Activated CD8-positive, alpha-beta T cell treated with anti-CD3 and anti-CD28 coated beads for 36 hours (primary cell): ENCODE results near the gene CDH13. TPM values are rescaled to one million over a fixed set of nuclear protein-coding genes. Genes with fewer than 3 reads are reported as not detected.

ENCODE experiments used
- ATAC-seq: fragments of 200-7000 bp; cut with Tn5 transposase; one replicate; pipeline ENCODE4 v1.10.0; 2021; ENCODE audit warnings: mild to moderate bottlenecking, moderate library complexity
- CTCF ChIA-PET: fragments of 350-600 bp; sonication (Branson Sonifier 250); formaldehyde crosslinking; loops from one replicate; lab custom pipeline; 2021; ENCODE audit warnings: antibody characterized with exemption; lab: Charles Lee
- POLR2A ChIA-PET: fragments of 350-600 bp; sonication (Branson Sonifier 250); formaldehyde crosslinking; loops from one replicate; lab custom pipeline; 2021; ENCODE audit warnings: antibody characterized with exemption; lab: Charles Lee
- DNase-seq: peaks from one replicate; pipeline ENCODE4 v3.0.0-alpha.2; 2020
- H3K27ac Mint-ChIP-seq: one replicate; pipeline ENCODE4 v1.8.0; 2021; ENCODE audit warnings: mild to moderate bottlenecking, mixed read lengths
- H3K27me3 Mint-ChIP-seq: one replicate; pipeline ENCODE4 v1.8.0; 2021; ENCODE audit warnings: mixed read lengths
- H3K36me3 Mint-ChIP-seq: one replicate; pipeline ENCODE4 v1.8.0; 2021; ENCODE audit warnings: low read depth, mixed read lengths
- H3K4me1 Mint-ChIP-seq: one replicate; pipeline ENCODE4 v1.8.0; 2021; ENCODE audit warnings: low read depth, mixed read lengths
- H3K4me3 Mint-ChIP-seq: one replicate; pipeline ENCODE4 v1.8.0; 2021; ENCODE audit warnings: mild to moderate bottlenecking, moderate library complexity, mixed read lengths
- H3K9me3 Mint-ChIP-seq: one replicate; pipeline ENCODE4 v1.8.0; 2021; ENCODE audit warnings: mixed read lengths
- intact Hi-C: fragments of 100-400 bp; cut with micrococcal nuclease; formaldehyde crosslinking; loops from one replicate; pipeline ENCODE4 v1.10.0; 2022
- total RNA-seq, 2 experiments: library from RNA; stranded (reverse); gene quantifications; one replicate each; pipeline ENCODE4 v1.2.3, GENCODE V29; 2021
- TF ChIP-seq, protein P1 (sequence below): fragments of 200-600 bp; IDR thresholded peaks from one replicate; pipeline ENCODE4 v1.8.0; 2022; ENCODE audit warnings: antibody characterized with exemption, mild to moderate bottlenecking

The CDH13 gene
- total RNA-seq, 2 experiments from 2014 or later, result not detected

DNA sequence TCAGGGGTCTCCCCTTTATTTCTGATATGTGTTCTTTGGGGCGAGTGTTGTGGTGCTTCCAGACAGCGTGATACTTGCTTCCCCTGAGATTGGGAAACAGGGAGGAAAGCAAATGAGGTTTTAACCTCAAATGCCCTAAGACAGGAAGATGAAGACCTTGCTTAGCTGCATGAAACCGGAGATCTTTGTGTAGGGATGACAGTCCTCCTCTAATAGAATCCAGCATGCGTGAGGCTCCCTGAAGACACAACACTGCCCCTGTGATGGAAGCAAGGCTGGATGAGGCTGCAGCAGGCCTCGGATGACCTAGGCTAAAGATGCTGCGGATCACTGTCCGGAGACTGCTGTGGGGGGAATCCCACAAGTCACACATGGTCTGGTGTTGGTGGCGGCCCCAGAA, 491.0 kb downstream of the CDH13 start:
- H3K27me3 Mint-ChIP-seq, result no peaks in the 10 kb centered on the region
- H3K9me3 Mint-ChIP-seq, result no peaks in the 10 kb centered on the region

DNA sequence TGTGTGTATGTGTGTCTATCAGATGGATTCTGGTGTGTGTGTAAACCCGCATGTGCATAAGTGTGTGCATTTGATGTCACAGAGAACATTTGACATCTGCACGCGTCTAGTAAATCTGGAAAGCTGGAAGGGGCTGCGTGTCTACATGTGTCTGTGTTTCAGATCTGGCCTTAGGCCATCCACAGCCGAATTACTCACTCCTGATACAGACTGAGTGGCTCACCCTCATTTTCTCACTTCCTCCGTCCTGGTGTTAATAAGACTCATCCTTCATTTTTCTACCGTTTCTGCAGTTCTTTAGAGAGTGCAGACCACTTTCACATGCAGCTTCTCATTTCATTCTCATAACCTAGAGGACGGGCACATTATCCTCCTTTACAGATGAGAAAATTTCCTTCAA, 491.6 kb downstream of the CDH13 start:
- POLR2A ChIA-PET, result no interaction called here
- intact Hi-C loops, result no loop called here
- H3K4me1 Mint-ChIP-seq, result no peaks in the 10 kb centered on the region

More for the DNA sequence above, 491.0 kb downstream of the CDH13 start:
- TF ChIP-seq, protein P1, sequence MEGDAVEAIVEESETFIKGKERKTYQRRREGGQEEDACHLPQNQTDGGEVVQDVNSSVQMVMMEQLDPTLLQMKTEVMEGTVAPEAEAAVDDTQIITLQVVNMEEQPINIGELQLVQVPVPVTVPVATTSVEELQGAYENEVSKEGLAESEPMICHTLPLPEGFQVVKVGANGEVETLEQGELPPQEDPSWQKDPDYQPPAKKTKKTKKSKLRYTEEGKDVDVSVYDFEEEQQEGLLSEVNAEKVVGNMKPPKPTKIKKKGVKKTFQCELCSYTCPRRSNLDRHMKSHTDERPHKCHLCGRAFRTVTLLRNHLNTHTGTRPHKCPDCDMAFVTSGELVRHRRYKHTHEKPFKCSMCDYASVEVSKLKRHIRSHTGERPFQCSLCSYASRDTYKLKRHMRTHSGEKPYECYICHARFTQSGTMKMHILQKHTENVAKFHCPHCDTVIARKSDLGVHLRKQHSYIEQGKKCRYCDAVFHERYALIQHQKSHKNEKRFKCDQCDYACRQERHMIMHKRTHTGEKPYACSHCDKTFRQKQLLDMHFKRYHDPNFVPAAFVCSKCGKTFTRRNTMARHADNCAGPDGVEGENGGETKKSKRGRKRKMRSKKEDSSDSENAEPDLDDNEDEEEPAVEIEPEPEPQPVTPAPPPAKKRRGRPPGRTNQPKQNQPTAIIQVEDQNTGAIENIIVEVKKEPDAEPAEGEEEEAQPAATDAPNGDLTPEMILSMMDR, result no peak
- POLR2A ChIA-PET, result interaction anchor here (0.6 kb wide), 1 partner anchor 387 kb away, joined by 3 read pairs; no protein-coding TSS in a partner anchor
- no peak for ATAC-seq
- H3K27ac Mint-ChIP-seq, result no peak overlapping the region
- intact Hi-C loops, result no loop called here
- H3K4me1 Mint-ChIP-seq, result no peaks in the 10 kb centered on the region
- H3K36me3 Mint-ChIP-seq, result no peaks in the 10 kb centered on the region
- DNase-seq, result no peak
- H3K4me3 Mint-ChIP-seq, result no peak overlapping the region
- CTCF ChIA-PET, result no interaction called here

DNA sequence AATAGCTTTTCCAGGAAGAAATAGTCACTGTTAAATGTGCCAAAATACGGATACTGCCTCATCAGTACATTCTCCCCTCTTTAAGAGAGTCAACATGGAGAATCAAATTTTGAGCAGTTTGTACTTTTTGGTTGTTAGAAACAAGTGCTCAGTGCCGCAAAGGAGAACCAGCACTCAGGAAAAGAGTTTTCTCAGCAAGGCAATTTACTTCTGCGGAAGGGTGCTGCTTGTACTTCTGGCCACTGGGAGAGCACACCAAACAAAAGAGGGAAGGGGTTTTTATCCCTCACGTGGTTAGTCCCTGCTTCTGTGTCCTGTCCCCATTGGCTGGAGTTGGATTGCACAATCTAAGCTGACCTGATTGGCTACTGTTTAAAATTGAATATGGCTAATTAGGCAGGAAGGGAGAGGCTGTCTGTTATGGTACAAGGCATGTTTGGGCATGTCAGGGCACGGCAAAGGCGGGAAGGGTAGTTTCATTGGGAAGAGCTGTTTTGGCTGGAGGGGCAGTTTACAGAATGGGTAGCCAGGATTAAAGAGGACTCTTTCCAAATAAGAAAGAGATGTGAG, 499.3 kb downstream of the CDH13 start:
- intact Hi-C loops, result no loop called here
- no peak for ATAC-seq
- Mint-ChIP-seq H3K27ac (no peak overlapping the region), H3K36me3 (no peaks in the 10 kb centered on the region), H3K4me1 (no peaks in the 10 kb centered on the region), H3K4me3 (no peak overlapping the region), H3K9me3 (peaks cover 14% of the 10 kb centered on the region), H3K27me3 (peaks cover 7% of the 10 kb centered on the region)
- ChIA-PET POLR2A (no interaction called here), CTCF (no interaction called here)
- DNase-seq, result no peak
- TF ChIP-seq, protein P1, result no peak

More for the DNA sequence above, 491.6 kb downstream of the CDH13 start:
- TF ChIP-seq, protein P1, result no peak
- Mint-ChIP-seq H3K27me3 (no peaks in the 10 kb centered on the region), H3K4me3 (no peak overlapping the region), H3K36me3 (no peaks in the 10 kb centered on the region), H3K27ac (no peak overlapping the region), H3K9me3 (no peaks in the 10 kb centered on the region)
- ATAC-seq (no peak), DNase-seq (no peak)
- CTCF ChIA-PET, result no interaction called here

DNA sequence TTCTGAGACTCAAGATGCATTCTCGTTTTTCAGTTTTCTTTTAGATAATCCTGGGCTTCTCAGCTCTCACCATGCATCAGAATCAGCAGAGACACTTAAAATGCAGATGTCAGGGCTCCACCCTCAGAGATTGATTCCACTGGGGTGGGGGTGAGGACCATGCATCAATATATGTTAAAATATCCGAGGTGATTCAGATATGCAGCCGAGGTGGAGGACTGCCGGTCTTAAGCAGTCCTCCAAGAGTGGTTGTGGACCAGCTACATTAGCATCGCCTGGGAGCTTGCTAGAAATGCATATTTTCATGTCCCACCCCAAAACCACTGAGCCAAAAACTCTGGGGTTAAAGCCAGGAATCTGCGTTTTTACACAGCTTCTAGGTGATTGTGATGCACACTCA, 501.3 kb downstream of the CDH13 start:
- intact Hi-C loops, result no loop called here
- Mint-ChIP-seq H3K9me3 (peaks cover 14% of the 10 kb centered on the region), H3K27ac (no peak overlapping the region), H3K27me3 (peaks cover 7% of the 10 kb centered on the region), H3K4me3 (no peak overlapping the region), H3K36me3 (no peaks in the 10 kb centered on the region), H3K4me1 (no peaks in the 10 kb centered on the region)
- ATAC-seq (no peak), DNase-seq (no peak)
- ChIA-PET POLR2A (no interaction called here), CTCF (no interaction called here)
- TF ChIP-seq, protein P1, result no peak

DNA sequence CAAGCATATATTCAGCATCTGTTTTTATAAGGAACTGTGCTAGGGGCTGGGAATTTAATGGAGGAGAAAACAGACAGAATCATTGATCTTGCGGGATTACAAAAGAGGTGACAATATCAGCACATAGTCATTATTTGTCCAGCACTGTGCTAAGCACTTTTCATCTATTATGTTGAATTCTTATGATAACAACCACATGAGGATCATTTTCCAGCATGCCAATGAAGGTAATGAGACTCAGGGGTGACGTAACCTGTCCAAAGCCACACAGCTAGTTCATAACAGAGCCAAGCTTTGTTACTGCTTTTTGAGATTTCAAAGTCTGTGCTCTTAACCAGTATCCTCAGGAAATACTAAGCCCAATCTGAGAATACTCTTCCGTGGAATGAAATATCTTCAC, 503.3 kb downstream of the CDH13 start:
- Mint-ChIP-seq H3K27ac (no peak overlapping the region), H3K4me3 (no peak overlapping the region), H3K4me1 (no peaks in the 10 kb centered on the region), H3K9me3 (peaks cover 14% of the 10 kb centered on the region), H3K36me3 (no peaks in the 10 kb centered on the region), H3K27me3 (peaks cover 7% of the 10 kb centered on the region)
- ChIA-PET POLR2A (no interaction called here), CTCF (no interaction called here)
- ATAC-seq, result no peak
- intact Hi-C loops, result no loop called here
- TF ChIP-seq, protein P1, result no peak
- DNase-seq, result no peak
